Heart left ventricle (tissue), 13 donors: ENCODE data around the gene OR2AG2.

ENCODE experiments used
- POLR2A ChIP-seq, 2 donors: fragments of 450-650 bp; IDR thresholded peaks; one replicate each; pipeline ENCODE4 v1.6.1; 2017; ENCODE audit warnings: antibody characterized with exemption in 2 of 2, mild to moderate bottlenecking in 2 of 2, moderate library complexity in 2 of 2
- TF ChIP-seq, protein P1 (sequence below), 12 donors: fragments of 200-600 bp; sonication (generic) in 4 of 12; IDR thresholded peaks; one replicate each; pipeline versions ENCODE4 v1.5.0 to v1.8.0; 2018 to 2022; ENCODE audit warnings: antibody characterized with exemption in 12 of 12, mild to moderate bottlenecking in 5 of 12
- donor health status: ischemic (EF 13 %, LVEDD 7.1; RV severe dilation, severe dysfunction).
- donor health status: DM: no; HTN: yes; CAD: no.
- donor health status: DM: no; HTN: no; CAD: no.
- donor health status: ischemic (EF 25% LVEDD 6.9; RV normal size, moderate dysfunction).
- donor health status: ischemic (EF 25% LVEDD 5.7; RV mildly dilated, moderate dysfunction).
- donor health status: ischemic (EF 35%, LVEDD 5.7; RV mildly dilated, moderate dysfunction).
- donor health status: nonischemic (EF 11% LVEDD 7.7; RV severe dilation, severe dysfunction).
- donor health status: DM: yes; HTN: yes; CAD: no.
- donor health status: PGD.
- donor health status: ischemic (EF 29% LVEDD 5.4; RV normal size, mild dysfunction).
- donor health status: nonischemic (EF 23%, LVEDD 6.1; RV moderate dilation, normal function).

DNA sequence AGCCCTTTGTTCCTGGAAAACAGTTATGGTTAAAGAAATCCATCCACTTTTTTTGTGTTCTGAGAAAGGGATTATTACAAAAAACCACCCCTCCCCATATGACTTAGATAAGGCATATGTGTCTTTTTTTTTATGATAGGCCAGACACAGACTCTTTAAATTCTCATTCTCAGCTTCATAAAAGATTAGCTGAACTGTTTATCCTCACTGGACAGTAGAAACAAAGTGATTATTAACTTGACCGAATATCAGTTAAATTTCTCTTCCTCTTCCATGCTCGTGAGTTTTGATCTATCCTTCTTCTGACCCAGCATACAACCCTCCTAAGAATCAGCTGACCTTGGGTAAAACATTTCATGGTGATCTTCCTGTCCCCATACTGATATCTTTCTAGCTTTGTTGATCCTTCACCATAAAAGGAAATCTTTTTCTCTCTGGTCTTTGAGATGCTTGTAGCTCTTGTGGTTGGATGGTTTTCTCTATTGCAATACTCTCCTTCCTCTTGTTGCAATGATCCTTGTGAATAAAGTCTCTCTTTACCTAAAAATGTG, 26.2 kb downstream of the OR2AG2 start:
- TF ChIP-seq, protein P1, sequence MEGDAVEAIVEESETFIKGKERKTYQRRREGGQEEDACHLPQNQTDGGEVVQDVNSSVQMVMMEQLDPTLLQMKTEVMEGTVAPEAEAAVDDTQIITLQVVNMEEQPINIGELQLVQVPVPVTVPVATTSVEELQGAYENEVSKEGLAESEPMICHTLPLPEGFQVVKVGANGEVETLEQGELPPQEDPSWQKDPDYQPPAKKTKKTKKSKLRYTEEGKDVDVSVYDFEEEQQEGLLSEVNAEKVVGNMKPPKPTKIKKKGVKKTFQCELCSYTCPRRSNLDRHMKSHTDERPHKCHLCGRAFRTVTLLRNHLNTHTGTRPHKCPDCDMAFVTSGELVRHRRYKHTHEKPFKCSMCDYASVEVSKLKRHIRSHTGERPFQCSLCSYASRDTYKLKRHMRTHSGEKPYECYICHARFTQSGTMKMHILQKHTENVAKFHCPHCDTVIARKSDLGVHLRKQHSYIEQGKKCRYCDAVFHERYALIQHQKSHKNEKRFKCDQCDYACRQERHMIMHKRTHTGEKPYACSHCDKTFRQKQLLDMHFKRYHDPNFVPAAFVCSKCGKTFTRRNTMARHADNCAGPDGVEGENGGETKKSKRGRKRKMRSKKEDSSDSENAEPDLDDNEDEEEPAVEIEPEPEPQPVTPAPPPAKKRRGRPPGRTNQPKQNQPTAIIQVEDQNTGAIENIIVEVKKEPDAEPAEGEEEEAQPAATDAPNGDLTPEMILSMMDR (IDR thresholded peaks at IDR 0.05): no peak
- TF ChIP-seq POLR2A (IDR thresholded peaks at IDR 0.05): no peak
